Measurements from ENCODE around the gene KRTAP5-6.

- no peak for TF ChIP-seq CTCF (optimal IDR thresholded peaks at IDR 0.05 in 1 of 3, IDR thresholded peaks at IDR 0.05 in 1 of 3, conservative IDR thresholded peaks at IDR 0.05 in 1 of 3; ENCODE audit: extremely low read depth in 1 of 3, insufficient read depth in 2 of 3, low read length in 3 of 3)
- TF ChIP-seq EZH2 (IDR thresholded peaks at IDR 0.05; ENCODE audit: low read length): no peak
Measured at GRCh38 chr11:1739576-1739975, 42.6 kb downstream of the KRTAP5-6 start.
